ENCODE data around the gene MAPK8IP2.

- TF ChIP-seq ELK1 (IDR thresholded peaks at IDR 0.05; ENCODE audit: borderline replicate concordance, low read depth, low read length), result no peak
- TF ChIP-seq CTCF (conservative IDR thresholded peaks at IDR 0.05; ENCODE audit: low read depth, low read length), result no peak
- TF ChIP-seq SMC3 (IDR thresholded peaks at IDR 0.05; ENCODE audit: low read depth, low read length), result no peak
- TF ChIP-seq USF2 (IDR thresholded peaks at IDR 0.05; ENCODE audit: low read depth, low read length), result no peak
- no peak for TF ChIP-seq POLR2A (IDR thresholded peaks at IDR 0.05; ENCODE audit: low read depth, low read length)
- TF ChIP-seq RCOR1 (IDR thresholded peaks at IDR 0.05; ENCODE audit: insufficient replicate concordance, low read length), result no peak
These were observed 29.8 kb downstream of the MAPK8IP2 start for GRCh38 chr22:50630376-50630775.
